Activated CD8-positive, alpha-beta memory T cell treated with anti-CD3 and anti-CD28 coated beads, Interleukin-2, amount 10 ng/mL, durations not matched to agents 7 days and 5 days (primary cell): ENCODE data around the gene SLC39A7. TPM values are rescaled to one million over a fixed set of nuclear protein-coding genes. Genes with fewer than 3 reads are reported as not detected.

ENCODE experiments used
- ATAC-seq: fragments of 150-1000 bp; cut with Tn5 transposase; one replicate; pipeline ENCODE4 v1.10.0; 2021; ENCODE audit warnings: moderate library complexity
- CTCF ChIA-PET: fragments of 350-600 bp; sonication (Branson Sonifier 250); formaldehyde crosslinking; loops from one replicate; lab custom pipeline; 2021; ENCODE audit warnings: antibody characterized with exemption; lab: Charles Lee
- DNase-seq: peaks from one replicate; pipeline ENCODE4 v3.0.0-alpha.2; 2020
- H3K27ac Mint-ChIP-seq: one replicate; pipeline ENCODE4 v1.8.0; 2021; ENCODE audit warnings: mild to moderate bottlenecking, mixed read lengths
- H3K27me3 Mint-ChIP-seq: one replicate; pipeline ENCODE4 v1.8.0; 2021; ENCODE audit warnings: mixed read lengths
- H3K36me3 Mint-ChIP-seq: one replicate; pipeline ENCODE4 v1.8.0; 2021; ENCODE audit warnings: mild to moderate bottlenecking, mixed read lengths
- H3K4me1 Mint-ChIP-seq: one replicate; pipeline ENCODE4 v1.8.0; 2021; ENCODE audit warnings: mixed read lengths
- H3K4me3 Mint-ChIP-seq: one replicate; pipeline ENCODE4 v1.8.0; 2021; ENCODE audit warnings: mild to moderate bottlenecking, moderate library complexity, mixed read lengths
- H3K9me3 Mint-ChIP-seq: one replicate; pipeline ENCODE4 v1.8.0; 2022; ENCODE audit warnings: low read depth, mixed read lengths
- total RNA-seq, 2 experiments: library from RNA; stranded (reverse); gene quantifications; one replicate each; pipeline ENCODE4 v1.2.3, GENCODE V29; 2021

The SLC39A7 gene
- 10 to 100 TPM; 50.1 to 63.9 TPM for total RNA-seq

- Mint-ChIP-seq H3K4me1 (peaks cover 66% of the 10 kb centered on the region), H3K9me3 (no peaks in the 10 kb centered on the region), H3K4me3 (peak within 1 kb of the TSS; percentile 99), H3K27me3 (no peaks in the 10 kb centered on the region), H3K36me3 (peaks cover 39% of the 10 kb centered on the region), H3K27ac (peak within 1 kb of the TSS; percentile 97)
- CTCF ChIA-PET = interaction anchor here (3.8 to 4.2 kb wide), 2 partner anchors 40 to 48 kb away, joined by 35 to 46 read pairs; no protein-coding TSS in a partner anchor
- ATAC-seq (peak; percentile 70), DNase-seq (peak; percentile 100)
Measured at GRCh38 chr6:33200219-33201146, at the start of gene SLC39A7, which contains the start of gene RXRB. Gene SLC39A7 (plus strand): TSS chr6:33200867. CDS start chr6:33201246, 379 bp downstream. Gene RXRB (minus strand): TSS chr6:33200665. CDS start chr6:33200476, 189 bp downstream.

- H3K36me3 Mint-ChIP-seq = no peaks in the 10 kb centered on the region
- DNase-seq = peak; percentile 2
- CTCF ChIA-PET = interaction anchor here (1.7 to 4.9 kb wide), 3 partner anchors 9 to 26 kb away, joined by 6 to 27 read pairs (median 19); no protein-coding TSS in a partner anchor
- no peaks in the 10 kb centered on the region for H3K4me1 Mint-ChIP-seq
- no peak overlapping the region for H3K4me3 Mint-ChIP-seq
- peaks cover 46% of the 10 kb centered on the region for H3K27me3 Mint-ChIP-seq
- no peak for ATAC-seq
- no peak overlapping the region for H3K27ac Mint-ChIP-seq
- H3K9me3 Mint-ChIP-seq = peaks cover 5% of the 10 kb centered on the region
Measured at GRCh38 chr6:33151050-33151449, 49.6 kb upstream of the SLC39A7 start.

GRCh38 chr6:33154349-33154748, 46.3 kb upstream of the SLC39A7 start:
- no peak for ATAC-seq
- peaks cover 5% of the 10 kb centered on the region for H3K9me3 Mint-ChIP-seq
- CTCF ChIA-PET = interaction anchor here (1.0 to 1.8 kb wide), 3 partner anchors 33 to 170 kb away, joined by 3 to 6 read pairs (median 4); no protein-coding TSS in a partner anchor
- no peaks in the 10 kb centered on the region for H3K36me3 Mint-ChIP-seq
- no peak overlapping the region for H3K27ac Mint-ChIP-seq
- peaks cover 38% of the 10 kb centered on the region for H3K27me3 Mint-ChIP-seq
- H3K4me3 Mint-ChIP-seq = no peak overlapping the region
- DNase-seq = peak; percentile 8
- no peaks in the 10 kb centered on the region for H3K4me1 Mint-ChIP-seq

GRCh38 chr6:33156561-33156960, 44.1 kb upstream of the SLC39A7 start:
- Mint-ChIP-seq H3K27ac (no peak overlapping the region), H3K4me3 (no peak overlapping the region), H3K27me3 (peaks cover 27% of the 10 kb centered on the region), H3K36me3 (no peaks in the 10 kb centered on the region), H3K4me1 (peaks cover 10% of the 10 kb centered on the region), H3K9me3 (peaks cover 5% of the 10 kb centered on the region)
- CTCF ChIA-PET = interaction anchor here (1.2 to 10.0 kb wide), 3 partner anchors 8 to 91 kb away, joined by 3 to 108 read pairs (median 8); no protein-coding TSS in a partner anchor
- DNase-seq = no peak
- no peak for ATAC-seq

- ATAC-seq (no peak), DNase-seq (no peak)
- no peak overlapping the region for H3K4me3 Mint-ChIP-seq
- H3K9me3 Mint-ChIP-seq = peaks cover 5% of the 10 kb centered on the region
- H3K4me1 Mint-ChIP-seq = peaks cover 14% of the 10 kb centered on the region
- no peaks in the 10 kb centered on the region for H3K36me3 Mint-ChIP-seq
- no peak overlapping the region for H3K27ac Mint-ChIP-seq
- peaks cover 23% of the 10 kb centered on the region for H3K27me3 Mint-ChIP-seq
- CTCF ChIA-PET = interaction anchor here (1.2 to 10.0 kb wide), 4 partner anchors 8 to 90 kb away, joined by 3 to 108 read pairs (median 6); no protein-coding TSS in a partner anchor
Measured at GRCh38 chr6:33156964-33157363, 43.7 kb upstream of the SLC39A7 start.

- Mint-ChIP-seq H3K27me3 (peaks cover 3% of the 10 kb centered on the region), H3K36me3 (no peaks in the 10 kb centered on the region), H3K4me3 (no peak overlapping the region), H3K9me3 (no peaks in the 10 kb centered on the region), H3K4me1 (peaks cover 16% of the 10 kb centered on the region), H3K27ac (no peak overlapping the region)
- no peak for ATAC-seq
- CTCF ChIA-PET = interaction anchor here (0.8 to 10.0 kb wide), 6 partner anchors 9 to 88 kb away, joined by 3 to 108 read pairs (median 6); no protein-coding TSS in a partner anchor
- DNase-seq = no peak
Measured at GRCh38 chr6:33160096-33160495, 40.6 kb upstream of the SLC39A7 start.

GRCh38 chr6:33160728-33161344, 39.8 kb upstream of the SLC39A7 start:
- peak overlapping the region; percentile 76 for H3K4me3 Mint-ChIP-seq
- no peak overlapping the region for H3K27ac Mint-ChIP-seq
- H3K4me1 Mint-ChIP-seq = peaks cover 16% of the 10 kb centered on the region
- DNase-seq (no peak), ATAC-seq (no peak)
- CTCF ChIA-PET = interaction anchor here (0.8 to 10.0 kb wide), 22 partner anchors 10 to 270 kb away, joined by 3 to 108 read pairs (median 4); partner anchors contain the start of genes RING1 and RPS18
- H3K9me3 Mint-ChIP-seq = no peaks in the 10 kb centered on the region
- H3K36me3 Mint-ChIP-seq = no peaks in the 10 kb centered on the region
- H3K27me3 Mint-ChIP-seq = peaks cover 3% of the 10 kb centered on the region

GRCh38 chr6:33161354-33162331, 39.0 kb upstream of the SLC39A7 start:
- ATAC-seq (peak; percentile 98), DNase-seq (peak; percentile 86)
- CTCF ChIA-PET = interaction anchor here (0.8 to 10.0 kb wide), 26 partner anchors 10 to 269 kb away, joined by 3 to 108 read pairs (median 4); partner anchors contain the start of genes HLA-DPB1, RING1 and RPS18
- H3K4me1 Mint-ChIP-seq = peaks cover 16% of the 10 kb centered on the region
- H3K27ac Mint-ChIP-seq = peak overlapping the region; percentile 74
- peak overlapping the region; percentile 76 for H3K4me3 Mint-ChIP-seq
- no peaks in the 10 kb centered on the region for H3K36me3 Mint-ChIP-seq
- H3K9me3 Mint-ChIP-seq = no peaks in the 10 kb centered on the region
- H3K27me3 Mint-ChIP-seq = peaks cover under 1% of the 10 kb centered on the region

- Mint-ChIP-seq H3K27me3 (no peaks in the 10 kb centered on the region), H3K4me1 (peaks cover 16% of the 10 kb centered on the region), H3K27ac (no peak overlapping the region), H3K9me3 (no peaks in the 10 kb centered on the region), H3K36me3 (no peaks in the 10 kb centered on the region), H3K4me3 (no peak overlapping the region)
- CTCF ChIA-PET = interaction anchor here (0.8 to 10.0 kb wide), 5 partner anchors 11 to 84 kb away, joined by 3 to 108 read pairs (median 3); no protein-coding TSS in a partner anchor
- ATAC-seq = no peak
- DNase-seq = no peak
Measured at GRCh38 chr6:33163540-33163939, 37.1 kb upstream of the SLC39A7 start.

GRCh38 chr6:33164176-33164575, 36.5 kb upstream of the SLC39A7 start:
- Mint-ChIP-seq H3K4me1 (peaks cover 16% of the 10 kb centered on the region), H3K27ac (no peak overlapping the region), H3K36me3 (no peaks in the 10 kb centered on the region), H3K4me3 (no peak overlapping the region), H3K9me3 (no peaks in the 10 kb centered on the region), H3K27me3 (no peaks in the 10 kb centered on the region)
- DNase-seq = no peak
- CTCF ChIA-PET = interaction anchor here (0.6 to 10.0 kb wide), 5 partner anchors 10 to 296 kb away, joined by 3 to 108 read pairs (median 3); no protein-coding TSS in a partner anchor
- no peak for ATAC-seq

GRCh38 chr6:33164665-33165373, 35.8 kb upstream of the SLC39A7 start:
- no peaks in the 10 kb centered on the region for H3K9me3 Mint-ChIP-seq
- no peak for DNase-seq
- no peak overlapping the region for H3K4me3 Mint-ChIP-seq
- no peak overlapping the region for H3K27ac Mint-ChIP-seq
- no peak for ATAC-seq
- H3K36me3 Mint-ChIP-seq = no peaks in the 10 kb centered on the region
- peaks cover 16% of the 10 kb centered on the region for H3K4me1 Mint-ChIP-seq
- H3K27me3 Mint-ChIP-seq = no peaks in the 10 kb centered on the region
- CTCF ChIA-PET = interaction anchor here (0.6 to 10.0 kb wide), 4 partner anchors 9 to 297 kb away, joined by 3 to 108 read pairs (median 3); no protein-coding TSS in a partner anchor
